Measurements from ENCODE around the gene AZU1.

DNA sequence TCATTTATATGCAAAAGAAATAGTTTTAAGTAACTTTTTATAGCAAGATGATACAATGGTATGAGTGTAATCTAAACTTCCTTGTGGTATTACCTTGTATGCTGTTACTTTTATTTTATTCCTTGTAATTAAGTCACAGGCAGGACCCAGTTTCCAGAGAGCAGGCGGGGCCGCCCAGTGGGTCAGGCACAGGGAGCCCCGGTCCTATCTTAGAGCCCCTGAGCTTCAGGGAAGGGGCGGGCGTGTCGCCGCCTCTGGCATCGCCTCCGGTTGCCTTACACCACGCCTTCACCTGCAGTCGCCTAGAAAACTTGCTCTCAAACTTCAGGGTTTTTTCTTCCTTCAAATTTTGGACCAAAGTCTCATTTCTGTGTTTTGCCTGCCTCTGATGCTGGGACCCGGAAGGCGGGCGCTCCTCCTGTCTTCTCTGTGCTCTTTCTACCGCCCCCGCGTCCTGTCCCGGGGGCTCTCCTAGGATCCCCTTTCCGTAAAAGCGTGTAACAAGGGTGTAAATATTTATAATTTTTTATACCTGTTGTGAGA lies 16.1 kb upstream of the AZU1 start:
- TF ChIP-seq, protein P1, sequence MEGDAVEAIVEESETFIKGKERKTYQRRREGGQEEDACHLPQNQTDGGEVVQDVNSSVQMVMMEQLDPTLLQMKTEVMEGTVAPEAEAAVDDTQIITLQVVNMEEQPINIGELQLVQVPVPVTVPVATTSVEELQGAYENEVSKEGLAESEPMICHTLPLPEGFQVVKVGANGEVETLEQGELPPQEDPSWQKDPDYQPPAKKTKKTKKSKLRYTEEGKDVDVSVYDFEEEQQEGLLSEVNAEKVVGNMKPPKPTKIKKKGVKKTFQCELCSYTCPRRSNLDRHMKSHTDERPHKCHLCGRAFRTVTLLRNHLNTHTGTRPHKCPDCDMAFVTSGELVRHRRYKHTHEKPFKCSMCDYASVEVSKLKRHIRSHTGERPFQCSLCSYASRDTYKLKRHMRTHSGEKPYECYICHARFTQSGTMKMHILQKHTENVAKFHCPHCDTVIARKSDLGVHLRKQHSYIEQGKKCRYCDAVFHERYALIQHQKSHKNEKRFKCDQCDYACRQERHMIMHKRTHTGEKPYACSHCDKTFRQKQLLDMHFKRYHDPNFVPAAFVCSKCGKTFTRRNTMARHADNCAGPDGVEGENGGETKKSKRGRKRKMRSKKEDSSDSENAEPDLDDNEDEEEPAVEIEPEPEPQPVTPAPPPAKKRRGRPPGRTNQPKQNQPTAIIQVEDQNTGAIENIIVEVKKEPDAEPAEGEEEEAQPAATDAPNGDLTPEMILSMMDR (IDR thresholded peaks at IDR 0.05) = no peak
- TF ChIP-seq POLR2A (IDR thresholded peaks at IDR 0.05) = no peak
